ENCODE data around the gene MAGOH. TPM values are rescaled to one million over a fixed set of nuclear protein-coding genes. Genes with fewer than 3 reads are reported as not detected.

MAGOH gene
- total and polyA plus RNA-seq, 9 of the 15 experiments (the other 6 are each of a cell fraction or from before 2014, with no cell fraction given), result 102 to 342 (median 135) TPM

DNA sequence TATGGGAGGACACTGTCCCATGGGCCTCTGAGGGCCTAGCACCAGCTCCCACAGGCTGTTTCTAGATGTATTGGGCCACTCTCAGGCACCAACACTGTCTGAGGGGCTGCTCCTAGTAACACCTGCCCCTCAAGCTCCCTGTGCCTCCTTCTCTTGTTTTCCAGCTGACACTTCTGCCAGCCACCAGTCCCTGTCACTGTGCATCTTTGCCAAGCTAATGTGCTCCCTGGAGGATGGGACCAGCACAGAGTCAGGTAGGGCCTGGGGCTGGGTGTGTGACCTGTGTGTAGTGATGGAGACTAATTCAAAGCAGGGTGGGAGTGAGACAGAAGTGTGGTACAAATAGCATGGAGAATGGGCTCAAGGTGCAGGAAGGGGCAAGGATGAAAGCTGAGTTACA is 29.4 kb upstream of the MAGOH start:
- no peaks in the 10 kb centered on the region for H3K9me1 ChIP-seq (ENCODE audit: control insufficient read depth, insufficient read depth, low read length)
- intact Hi-C loops (cut with micrococcal nuclease) (no loop called here), in situ Hi-C loops (cut with MboI) (no loop called here)
- no peak overlapping the region for H2AFZ ChIP-seq (ENCODE audit: low read depth, low read length)
- no peaks in the 10 kb centered on the region for H3K4me1 ChIP-seq (replicated peaks in 1 of 2; ENCODE audit: control insufficient read depth in 2 of 2, insufficient read depth in 2 of 2, low read length in 2 of 2)
- DNase-seq (ENCODE audit: extremely low read depth in 1 of 4, low spot score in 3 of 4) (no peak), ATAC-seq (no peak), FAIRE-seq (no peak)
- H4K20me1 ChIP-seq (replicated peaks; ENCODE audit: control insufficient read depth, insufficient read depth, low read length), result no peaks in the 10 kb centered on the region; the same call in 1 of the 2 replicates
- ChIA-PET CTCF (ENCODE audit: low intra/inter-chr PET ratio) (no interaction called here), POLR2A (interaction anchor here (0.8 to 1.1 kb wide), 2 partner anchors 39 to 173 kb away, joined by 3 read pairs; no protein-coding TSS in a partner anchor)
- H3K79me2 ChIP-seq (ENCODE audit: control insufficient read depth, insufficient read depth, low read length), result no peaks in the 10 kb centered on the region
- no peak overlapping the region for H3K4me2 ChIP-seq (ENCODE audit: insufficient read depth, low read length)
- no peak overlapping the region for H3K27ac ChIP-seq (ENCODE audit: extremely low read depth, low read depth, low read length)
- H3K9ac ChIP-seq (ENCODE audit: insufficient read depth in 1 of 2, low read depth in 2 of 2, low read length in 2 of 2), result no peak overlapping the region
- BruUV-seq (replicated peaks), result no TSS peak
- H3K9me3 ChIP-seq (replicated peaks; ENCODE audit: control insufficient read depth, insufficient read depth, low read depth, low read length), result no peaks in the 10 kb centered on the region
- H3K36me3 ChIP-seq (ENCODE audit: control insufficient read depth, insufficient read depth, low read length), result peaks cover 94% of the 10 kb centered on the region
- no peak overlapping the region for H3K4me3 ChIP-seq
- H3K27me3 ChIP-seq (ENCODE audit: control insufficient read depth in 2 of 2, insufficient read depth in 2 of 2, low read length in 2 of 2), result no peaks in the 10 kb centered on the region
- TF ChIP-seq, protein P1, sequence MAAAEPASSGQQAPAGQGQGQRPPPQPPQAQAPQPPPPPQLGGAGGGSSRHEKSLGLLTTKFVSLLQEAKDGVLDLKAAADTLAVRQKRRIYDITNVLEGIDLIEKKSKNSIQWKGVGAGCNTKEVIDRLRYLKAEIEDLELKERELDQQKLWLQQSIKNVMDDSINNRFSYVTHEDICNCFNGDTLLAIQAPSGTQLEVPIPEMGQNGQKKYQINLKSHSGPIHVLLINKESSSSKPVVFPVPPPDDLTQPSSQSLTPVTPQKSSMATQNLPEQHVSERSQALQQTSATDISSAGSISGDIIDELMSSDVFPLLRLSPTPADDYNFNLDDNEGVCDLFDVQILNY (CRISPR knock-in tag; IDR thresholded peaks at IDR 0.05), result no peak
- TF ChIP-seq ZBTB7A (IDR thresholded peaks at IDR 0.05; ENCODE audit: borderline replicate concordance, control insufficient read depth, low read depth, low read length) (no peak), TRIM24 (IDR thresholded peaks at IDR 0.05) (no peak), ZNF696 (CRISPR knock-in tag; conservative IDR thresholded peaks at IDR 0.05) (no peak), CBFB (CRISPR knock-in tag; IDR thresholded peaks at IDR 0.05) (no peak), TOE1 (IDR thresholded peaks at IDR 0.05; ENCODE audit: borderline replicate concordance) (no peak), TOE1 (CRISPR knock-in tag; IDR thresholded peaks at IDR 0.05; ENCODE audit: borderline replicate concordance, low read depth) (no peak), ZNF324 (CRISPR knock-in tag; IDR thresholded peaks at IDR 0.05) (no peak), XRCC3 (IDR thresholded peaks at IDR 0.05) (no peak), ZNF347 (CRISPR knock-in tag; IDR thresholded peaks at IDR 0.05; ENCODE audit: low read depth) (no peak), ZNF197 (CRISPR knock-in tag; IDR thresholded peaks at IDR 0.05; ENCODE audit: low read depth) (no peak), ZNF551 (CRISPR knock-in tag; IDR thresholded peaks at IDR 0.05) (no peak)
- TF ChIP-seq, protein P2, sequence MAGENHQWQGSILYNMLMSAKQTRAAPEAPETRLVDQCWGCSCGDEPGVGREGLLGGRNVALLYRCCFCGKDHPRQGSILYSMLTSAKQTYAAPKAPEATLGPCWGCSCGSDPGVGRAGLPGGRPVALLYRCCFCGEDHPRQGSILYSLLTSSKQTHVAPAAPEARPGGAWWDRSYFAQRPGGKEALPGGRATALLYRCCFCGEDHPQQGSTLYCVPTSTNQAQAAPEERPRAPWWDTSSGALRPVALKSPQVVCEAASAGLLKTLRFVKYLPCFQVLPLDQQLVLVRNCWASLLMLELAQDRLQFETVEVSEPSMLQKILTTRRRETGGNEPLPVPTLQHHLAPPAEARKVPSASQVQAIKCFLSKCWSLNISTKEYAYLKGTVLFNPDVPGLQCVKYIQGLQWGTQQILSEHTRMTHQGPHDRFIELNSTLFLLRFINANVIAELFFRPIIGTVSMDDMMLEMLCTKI (IDR thresholded peaks at IDR 0.05; ENCODE audit: partially characterized antibody), result no peak
- TF ChIP-seq, protein P3, sequence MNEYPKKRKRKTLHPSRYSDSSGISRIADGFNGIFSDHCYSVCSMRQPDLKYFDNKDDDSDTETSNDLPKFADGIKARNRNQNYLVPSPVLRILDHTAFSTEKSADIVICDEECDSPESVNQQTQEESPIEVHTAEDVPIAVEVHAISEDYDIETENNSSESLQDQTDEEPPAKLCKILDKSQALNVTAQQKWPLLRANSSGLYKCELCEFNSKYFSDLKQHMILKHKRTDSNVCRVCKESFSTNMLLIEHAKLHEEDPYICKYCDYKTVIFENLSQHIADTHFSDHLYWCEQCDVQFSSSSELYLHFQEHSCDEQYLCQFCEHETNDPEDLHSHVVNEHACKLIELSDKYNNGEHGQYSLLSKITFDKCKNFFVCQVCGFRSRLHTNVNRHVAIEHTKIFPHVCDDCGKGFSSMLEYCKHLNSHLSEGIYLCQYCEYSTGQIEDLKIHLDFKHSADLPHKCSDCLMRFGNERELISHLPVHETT (CRISPR knock-in tag; conservative IDR thresholded peaks at IDR 0.05 in 1 of 2, IDR thresholded peaks at IDR 0.05 in 1 of 2), result no peak
- TF ChIP-seq, protein P4, sequence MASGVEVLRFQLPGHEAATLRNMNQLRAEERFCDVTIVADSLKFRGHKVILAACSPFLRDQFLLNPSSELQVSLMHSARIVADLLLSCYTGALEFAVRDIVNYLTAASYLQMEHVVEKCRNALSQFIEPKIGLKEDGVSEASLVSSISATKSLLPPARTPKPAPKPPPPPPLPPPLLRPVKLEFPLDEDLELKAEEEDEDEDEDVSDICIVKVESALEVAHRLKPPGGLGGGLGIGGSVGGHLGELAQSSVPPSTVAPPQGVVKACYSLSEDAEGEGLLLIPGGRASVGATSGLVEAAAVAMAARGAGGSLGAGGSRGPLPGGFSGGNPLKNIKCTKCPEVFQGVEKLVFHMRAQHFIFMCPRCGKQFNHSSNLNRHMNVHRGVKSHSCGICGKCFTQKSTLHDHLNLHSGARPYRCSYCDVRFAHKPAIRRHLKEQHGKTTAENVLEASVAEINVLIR (CRISPR knock-in tag; IDR thresholded peaks at IDR 0.05), result no peak
- TF ChIP-seq, protein P5, sequence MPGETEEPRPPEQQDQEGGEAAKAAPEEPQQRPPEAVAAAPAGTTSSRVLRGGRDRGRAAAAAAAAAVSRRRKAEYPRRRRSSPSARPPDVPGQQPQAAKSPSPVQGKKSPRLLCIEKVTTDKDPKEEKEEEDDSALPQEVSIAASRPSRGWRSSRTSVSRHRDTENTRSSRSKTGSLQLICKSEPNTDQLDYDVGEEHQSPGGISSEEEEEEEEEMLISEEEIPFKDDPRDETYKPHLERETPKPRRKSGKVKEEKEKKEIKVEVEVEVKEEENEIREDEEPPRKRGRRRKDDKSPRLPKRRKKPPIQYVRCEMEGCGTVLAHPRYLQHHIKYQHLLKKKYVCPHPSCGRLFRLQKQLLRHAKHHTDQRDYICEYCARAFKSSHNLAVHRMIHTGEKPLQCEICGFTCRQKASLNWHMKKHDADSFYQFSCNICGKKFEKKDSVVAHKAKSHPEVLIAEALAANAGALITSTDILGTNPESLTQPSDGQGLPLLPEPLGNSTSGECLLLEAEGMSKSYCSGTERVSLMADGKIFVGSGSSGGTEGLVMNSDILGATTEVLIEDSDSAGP (CRISPR knock-in tag; IDR thresholded peaks at IDR 0.05), result no peak

Data from K562 (cell line).